ENCODE measurements around the gene ZDHHC23.

DNA sequence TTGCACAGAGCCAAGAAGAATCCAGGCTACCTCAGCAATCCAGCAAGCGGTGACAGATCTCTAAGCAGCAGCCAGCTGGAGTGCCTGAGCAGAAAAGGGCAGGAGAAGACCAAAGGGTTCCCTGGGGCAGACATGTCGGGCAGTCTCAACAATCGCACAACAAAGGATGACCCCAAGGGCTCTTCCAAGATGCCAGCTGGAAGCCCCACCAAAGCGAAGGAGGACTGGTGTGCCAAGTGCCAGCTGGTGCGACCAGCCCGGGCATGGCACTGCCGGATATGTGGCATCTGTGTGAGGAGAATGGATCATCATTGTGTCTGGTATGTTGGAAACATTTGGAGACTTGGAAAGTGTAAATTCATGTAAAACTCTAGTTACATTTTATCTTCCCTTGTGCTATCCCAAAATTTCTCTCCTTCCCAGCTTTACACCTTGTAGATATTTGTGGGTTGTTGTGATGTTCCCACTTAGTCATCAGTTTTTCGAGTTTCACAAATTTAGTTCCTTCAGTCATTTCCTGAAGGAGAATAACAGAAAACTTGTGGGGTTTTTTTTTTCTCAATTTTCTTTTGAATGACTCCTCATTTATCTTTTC lies 6.4 kb downstream of the ZDHHC23 start:
- TF ChIP-seq, protein P1, sequence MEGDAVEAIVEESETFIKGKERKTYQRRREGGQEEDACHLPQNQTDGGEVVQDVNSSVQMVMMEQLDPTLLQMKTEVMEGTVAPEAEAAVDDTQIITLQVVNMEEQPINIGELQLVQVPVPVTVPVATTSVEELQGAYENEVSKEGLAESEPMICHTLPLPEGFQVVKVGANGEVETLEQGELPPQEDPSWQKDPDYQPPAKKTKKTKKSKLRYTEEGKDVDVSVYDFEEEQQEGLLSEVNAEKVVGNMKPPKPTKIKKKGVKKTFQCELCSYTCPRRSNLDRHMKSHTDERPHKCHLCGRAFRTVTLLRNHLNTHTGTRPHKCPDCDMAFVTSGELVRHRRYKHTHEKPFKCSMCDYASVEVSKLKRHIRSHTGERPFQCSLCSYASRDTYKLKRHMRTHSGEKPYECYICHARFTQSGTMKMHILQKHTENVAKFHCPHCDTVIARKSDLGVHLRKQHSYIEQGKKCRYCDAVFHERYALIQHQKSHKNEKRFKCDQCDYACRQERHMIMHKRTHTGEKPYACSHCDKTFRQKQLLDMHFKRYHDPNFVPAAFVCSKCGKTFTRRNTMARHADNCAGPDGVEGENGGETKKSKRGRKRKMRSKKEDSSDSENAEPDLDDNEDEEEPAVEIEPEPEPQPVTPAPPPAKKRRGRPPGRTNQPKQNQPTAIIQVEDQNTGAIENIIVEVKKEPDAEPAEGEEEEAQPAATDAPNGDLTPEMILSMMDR (IDR thresholded peaks at IDR 0.05) = no peak
- TF ChIP-seq EZH2phosphoT487 (IDR thresholded peaks at IDR 0.05) = no peak

All from neural progenitor cell (in vitro differentiated cells).